Kasumi-1 (cell line): ENCODE results near the gene SUCLG2.

Experiments used
- DNase-seq, 2 experiments: peaks; one replicate each; lab custom pipeline; 2025; lab: John Stamatoyannopoulos, UW

Gene SUCLG2

GRCh38 chr3:67509471-67510075, 144.8 kb downstream of the SUCLG2 start:
- DNase-seq, result no peak

- DNase-seq, result no peak
Measured at GRCh38 chr3:67507584-67507983, 146.8 kb downstream of the SUCLG2 start.

- no peak for DNase-seq
Measured at GRCh38 chr3:67500709-67501108, 153.7 kb downstream of the SUCLG2 start.

GRCh38 chr3:67497746-67498145, 156.7 kb downstream of the SUCLG2 start:
- no peak for DNase-seq

GRCh38 chr3:67495751-67496150, 158.7 kb downstream of the SUCLG2 start:
- DNase-seq, result no peak

GRCh38 chr3:67493808-67494207, 160.6 kb downstream of the SUCLG2 start:
- no peak for DNase-seq

GRCh38 chr3:67490658-67491057, 163.8 kb downstream of the SUCLG2 start:
- DNase-seq, result no peak

- no peak for DNase-seq
Measured at GRCh38 chr3:67489816-67490215, 164.6 kb downstream of the SUCLG2 start.

- no peak for DNase-seq
Measured at GRCh38 chr3:67487564-67488114, 166.8 kb downstream of the SUCLG2 start.

- no peak for DNase-seq
Measured at GRCh38 chr3:67486883-67487282, 167.5 kb downstream of the SUCLG2 start.

- no peak for DNase-seq
Measured at GRCh38 chr3:67484085-67484484, 170.3 kb downstream of the SUCLG2 start.

- no peak for DNase-seq
Measured at GRCh38 chr3:67481126-67481525, 173.3 kb downstream of the SUCLG2 start.

GRCh38 chr3:67478423-67478822, 176.0 kb downstream of the SUCLG2 start:
- no peak for DNase-seq

- no peak for DNase-seq
Measured at GRCh38 chr3:67474311-67474710, 180.1 kb downstream of the SUCLG2 start.

- no peak for DNase-seq
Measured at GRCh38 chr3:67472674-67473201, 181.7 kb downstream of the SUCLG2 start.

- DNase-seq, result no peak
Measured at GRCh38 chr3:67470207-67470606, 184.2 kb downstream of the SUCLG2 start.

- no peak for DNase-seq
Measured at GRCh38 chr3:67468511-67468910, 185.9 kb downstream of the SUCLG2 start.

- no peak for DNase-seq
Measured at GRCh38 chr3:67463656-67464055, 190.8 kb downstream of the SUCLG2 start.

GRCh38 chr3:67462187-67462586, 192.2 kb downstream of the SUCLG2 start:
- no peak for DNase-seq

- no peak for DNase-seq
Measured at GRCh38 chr3:67461667-67462142, 192.7 kb downstream of the SUCLG2 start.

GRCh38 chr3:67460841-67461510, 193.4 kb downstream of the SUCLG2 start:
- DNase-seq, result no peak

GRCh38 chr3:67459796-67460195, 194.6 kb downstream of the SUCLG2 start:
- no peak for DNase-seq

- no peak for DNase-seq
Measured at GRCh38 chr3:67458896-67459530, 195.4 kb downstream of the SUCLG2 start.
